ENCODE data around the gene MED12L. TPM values are rescaled to one million over a fixed set of nuclear protein-coding genes. Genes with fewer than 3 reads are reported as not detected.

Gene MED12L
- total and polyA plus RNA-seq, 2 donors from 2014 or later = 0.13 to 0.82 TPM

- no peaks in the 10 kb centered on the region for H3K36me3 ChIP-seq (ENCODE audit: control insufficient read depth in 2 of 3, insufficient read depth in 3 of 3, low read length in 3 of 3)
- intact Hi-C loops (cut with DNase I) = no loop called here
- no peaks in the 10 kb centered on the region for H3K4me1 ChIP-seq (ENCODE audit: control insufficient read depth in 2 of 3, insufficient read depth in 2 of 3, low read depth in 1 of 3, low read length in 3 of 3)
- peak in 1 of 5 donors; percentile 39 for DNase-seq
- no peaks in the 10 kb centered on the region for H3K27me3 ChIP-seq (ENCODE audit: control insufficient read depth, insufficient read depth, low read length)
- H3K27ac ChIP-seq (ENCODE audit: low read depth in 2 of 2, low read length in 2 of 2) = no peak overlapping the region
- TF ChIP-seq CTCF (IDR thresholded peaks at IDR 0.05; ENCODE audit: borderline replicate concordance, extremely low read depth, insufficient read depth) = no peak
- peaks cover 0 to under 1% (median 0%) of the 10 kb centered on the region in 3 donors for H3K9me3 ChIP-seq (ENCODE audit: control insufficient read depth in 2 of 3, insufficient read depth in 1 of 3, low read length in 3 of 3)
- FAIRE-seq = no peak
- no peak overlapping the region for H3K4me3 ChIP-seq (ENCODE audit: low read length in 3 of 3)
- H3K9ac ChIP-seq (ENCODE audit: low read length in 3 of 3) = no peak overlapping the region
Observed at GRCh38 chr3:151476344-151477018, 391.0 kb downstream of the MED12L start.

DNA sequence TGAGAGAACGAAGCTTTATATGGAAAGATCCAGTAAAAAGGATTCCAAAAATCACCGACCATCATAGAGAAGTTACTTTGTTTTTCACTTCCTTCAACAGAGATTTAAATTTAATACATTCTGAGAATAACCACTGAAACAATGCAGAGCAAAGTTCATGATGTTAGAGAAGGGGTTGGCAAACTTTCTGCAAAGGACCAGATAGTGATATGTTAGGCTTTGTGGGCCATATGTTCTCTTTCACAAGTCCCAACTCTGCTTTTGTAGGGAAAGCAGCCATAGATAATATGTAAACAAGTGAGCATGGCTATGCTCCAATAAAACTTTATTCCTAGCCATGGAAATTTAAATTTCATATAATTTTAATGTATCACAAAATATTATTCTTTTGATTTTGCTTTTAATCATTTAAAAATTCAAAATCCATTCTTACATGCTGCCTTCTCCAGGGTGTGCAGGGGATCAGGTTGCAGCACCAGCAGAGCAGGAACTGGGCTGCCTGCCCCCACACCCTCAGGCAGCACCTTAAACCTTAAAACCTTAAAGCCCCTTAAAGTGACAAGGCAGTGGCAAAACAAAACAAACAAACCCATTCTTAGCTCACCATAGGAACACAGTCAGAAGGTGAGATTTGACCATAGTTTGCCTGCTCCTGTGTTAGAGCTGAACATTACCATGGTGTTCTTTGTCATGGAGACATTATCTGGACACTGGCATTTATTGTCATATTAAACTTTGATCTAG, 392.3 kb downstream of the MED12L start:
- Histone ChIP-seq H3K9me3 (ENCODE audit: control insufficient read depth in 2 of 3, insufficient read depth in 1 of 3, low read length in 3 of 3) (peaks cover 0 to 12% (median 0%) of the 10 kb centered on the region in 3 donors), H3K4me3 (ENCODE audit: low read length in 3 of 3) (no peak overlapping the region), H3K27ac (ENCODE audit: low read depth in 2 of 2, low read length in 2 of 2) (no peak overlapping the region), H3K9ac (ENCODE audit: low read length in 3 of 3) (no peak overlapping the region), H3K36me3 (ENCODE audit: control insufficient read depth in 2 of 3, insufficient read depth in 3 of 3, low read length in 3 of 3) (no peaks in the 10 kb centered on the region), H3K4me1 (ENCODE audit: control insufficient read depth in 2 of 3, insufficient read depth in 2 of 3, low read depth in 1 of 3, low read length in 3 of 3) (no peaks in the 10 kb centered on the region), H3K27me3 (ENCODE audit: control insufficient read depth, insufficient read depth, low read length) (no peaks in the 10 kb centered on the region)
- FAIRE-seq (no peak), DNase-seq (peak in 3 of 5 donors; percentile 17 to 27 (median 17))
- TF ChIP-seq CTCF (IDR thresholded peaks at IDR 0.05; ENCODE audit: borderline replicate concordance, extremely low read depth, insufficient read depth) = no peak
- intact Hi-C loops (cut with DNase I) = no loop called here

GRCh38 chr3:151478335-151478697, 392.9 kb downstream of the MED12L start:
- Histone ChIP-seq H3K9ac (ENCODE audit: low read length in 3 of 3) (no peak overlapping the region), H3K9me3 (ENCODE audit: control insufficient read depth in 2 of 3, insufficient read depth in 1 of 3, low read length in 3 of 3) (peaks cover 0 to 12% (median 0%) of the 10 kb centered on the region in 3 donors), H3K4me3 (ENCODE audit: low read length in 3 of 3) (no peak overlapping the region), H3K36me3 (ENCODE audit: control insufficient read depth in 2 of 3, insufficient read depth in 3 of 3, low read length in 3 of 3) (no peaks in the 10 kb centered on the region), H3K27ac (ENCODE audit: low read depth in 2 of 2, low read length in 2 of 2) (no peak overlapping the region), H3K27me3 (ENCODE audit: control insufficient read depth, insufficient read depth, low read length) (no peaks in the 10 kb centered on the region), H3K4me1 (ENCODE audit: control insufficient read depth in 2 of 3, insufficient read depth in 2 of 3, low read depth in 1 of 3, low read length in 3 of 3) (no peaks in the 10 kb centered on the region)
- FAIRE-seq (no peak), DNase-seq (no peak)
- intact Hi-C loops (cut with DNase I) = no loop called here
- TF ChIP-seq CTCF (IDR thresholded peaks at IDR 0.05; ENCODE audit: borderline replicate concordance, extremely low read depth, insufficient read depth) = no peak

Data from kidney (tissue), 14 donors.